GM23338 (cell line): ENCODE results near the gene PTP4A1. TPM values are rescaled to one million over a fixed set of nuclear protein-coding genes. Genes with fewer than 3 reads are reported as not detected.

Source experiments
- polyA plus RNA-seq: library from polyadenylated mRNA; unstranded; fragments of >200 nt; fragmentation: Nextera tagmentation; extraction: Ambion mirVana; gene quantifications from 2 replicates; pipeline ENCODE4 v1.2.1, GENCODE V29; 2016
- small RNA-seq: library from RNA; depleted of rRNA; stranded (forward); fragments of <200 nt; gene quantifications from one replicate; pipeline ENCODE3, GENCODE V24; 2014; ENCODE audit warnings: low replicate concordance
- total RNA-seq: library from RNA; depleted of rRNA; stranded (reverse); fragments of >200 nt; shearing (Covaris generic); gene quantifications from 2 replicates; pipeline ENCODE4 v1.2.3, GENCODE V29; 2014; rRNA removed

Gene PTP4A1
- total and polyA plus RNA-seq, 2 experiments from 2014 or later, result 99.0 to 102 TPM

Small RNAs within 50 kb of the gene (small RNA-seq; reads per million reads assigned to genes)
- not detected for gene AL513043.1

Other genes with a start within 250 kb of the PTP4A1 start
- gene PHF3, start 63.3 kb downstream of the PTP4A1 start, total RNA-seq, result 71.0 and 77.3 TPM in 2 replicates
- 28.6 and 37.1 TPM in 2 replicates for gene PHF3, start 63.3 kb downstream of the PTP4A1 start, polyA plus RNA-seq